Spinal cord (tissue), 10 donors: ENCODE measurements around the gene ULK3. TPM values are rescaled to one million over a fixed set of nuclear protein-coding genes. Genes with fewer than 3 reads are reported as not detected.

Source experiments
- DNase-seq, 6 donors: peaks; one replicate each; pipeline versions ENCODE4 v3.0.0 to v3.0.0-alpha.2; 2013 to 2015; ENCODE audit warnings: low spot score in 6 of 6, low read depth in 4 of 6
- H3K27ac ChIP-seq: one replicate; pipeline ENCODE4 v1.5.1; 2013; ENCODE audit warnings: low read depth, low read length, control low read depth
- H3K27me3 ChIP-seq: one replicate; pipeline ENCODE4 v1.6.1; 2013; ENCODE audit warnings: low read length; ENCODE audit not compliant: control insufficient read depth, insufficient read depth
- H3K36me3 ChIP-seq: one replicate; pipeline ENCODE4 v1.6.1; 2013; ENCODE audit warnings: low read length; ENCODE audit not compliant: control insufficient read depth, insufficient read depth
- H3K4me1 ChIP-seq: one replicate; pipeline ENCODE4 v1.6.1; 2013; ENCODE audit warnings: low read length; ENCODE audit not compliant: control insufficient read depth, insufficient read depth
- H3K4me3 ChIP-seq: one replicate; pipeline ENCODE4 v1.5.1; 2013; ENCODE audit warnings: low read depth, low read length, control low read depth
- H3K9me3 ChIP-seq: one replicate; pipeline ENCODE4 v1.6.1; 2013; ENCODE audit warnings: low read length; ENCODE audit not compliant: control insufficient read depth, insufficient read depth
- WGBS: methylation state at CpG from one replicate; pipeline ENCODE4 v1.1.5; 2013; ENCODE audit warnings: missing lambda C conversion rate; ENCODE audit not compliant: insufficient coverage; 5-methylcytosine and 5-hydroxymethylcytosine counted together
- polyA plus RNA-seq, 2 donors: library from polyadenylated mRNA; unstranded; fragments of 120-200 nt; gene quantifications; one replicate each; pipeline ENCODE4 v1.2.1, GENCODE V29; 2013; ENCODE audit not compliant: insufficient read length in 2 of 2
- total RNA-seq, 2 donors: library from RNA; depleted of rRNA in 1 of 2; stranded (reverse); fragments of 120-200 nt in 1 of 2; fragments of >200 nt in 1 of 2; gene quantifications; one replicate each; pipeline versions ENCODE4 v1.2.3 to v1.2.4, GENCODE V29; 2013 to 2014
- donor health status: healthy.

Gene ULK3
- total and polyA plus RNA-seq, 4 donors = 35.8 to 88.9 (median 58.4) TPM

DNA sequence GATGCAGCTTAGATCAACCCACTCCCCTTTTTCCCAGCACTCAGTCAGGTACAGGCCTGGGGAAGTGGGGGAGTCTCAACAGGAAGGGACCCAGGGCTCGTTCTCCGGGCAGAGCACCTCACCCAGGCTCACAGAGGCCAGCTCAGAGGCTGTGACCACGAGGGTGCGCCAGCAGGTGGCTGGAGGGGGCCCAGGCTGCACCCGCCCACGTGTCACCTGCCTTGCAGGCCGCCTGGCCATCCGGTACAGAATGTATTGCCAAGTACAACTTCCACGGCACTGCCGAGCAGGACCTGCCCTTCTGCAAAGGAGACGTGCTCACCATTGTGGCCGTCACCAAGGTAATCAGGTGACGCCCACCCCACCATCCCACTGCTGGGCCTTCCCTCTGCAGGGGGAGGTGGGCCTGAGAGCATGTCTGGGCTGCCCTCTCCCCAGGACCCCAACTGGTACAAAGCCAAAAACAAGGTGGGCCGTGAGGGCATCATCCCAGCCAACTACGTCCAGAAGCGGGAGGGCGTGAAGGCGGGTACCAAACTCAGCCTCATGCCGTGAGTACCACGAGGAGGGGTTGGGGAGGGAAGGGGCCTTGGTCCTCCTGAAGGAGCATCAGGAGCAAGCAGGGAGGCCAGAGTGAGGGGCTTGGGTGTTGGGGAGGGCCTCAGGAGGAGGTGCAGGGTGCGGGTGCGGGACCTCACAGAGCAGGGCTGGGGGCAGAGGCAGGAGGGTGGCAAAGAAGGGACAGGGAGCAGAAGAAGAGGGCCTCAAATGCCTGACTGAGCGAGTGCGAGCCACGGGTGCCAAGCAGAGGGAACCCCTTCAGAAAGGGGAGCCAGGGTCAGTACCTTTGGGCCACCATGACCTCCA is 44.3 kb downstream of the ULK3 start:
- H3K9me3 ChIP-seq = no peaks in the 10 kb centered on the region
- no peak overlapping the region for H3K4me3 ChIP-seq
- peaks cover 8% of the 10 kb centered on the region for H3K4me1 ChIP-seq
- no peak for DNase-seq
- H3K27ac ChIP-seq = no peak overlapping the region
- peaks cover 72% of the 10 kb centered on the region for H3K36me3 ChIP-seq
- WGBS = 85% methylated on average over 24 of the region's 25 CpGs
- no peaks in the 10 kb centered on the region for H3K27me3 ChIP-seq

DNA sequence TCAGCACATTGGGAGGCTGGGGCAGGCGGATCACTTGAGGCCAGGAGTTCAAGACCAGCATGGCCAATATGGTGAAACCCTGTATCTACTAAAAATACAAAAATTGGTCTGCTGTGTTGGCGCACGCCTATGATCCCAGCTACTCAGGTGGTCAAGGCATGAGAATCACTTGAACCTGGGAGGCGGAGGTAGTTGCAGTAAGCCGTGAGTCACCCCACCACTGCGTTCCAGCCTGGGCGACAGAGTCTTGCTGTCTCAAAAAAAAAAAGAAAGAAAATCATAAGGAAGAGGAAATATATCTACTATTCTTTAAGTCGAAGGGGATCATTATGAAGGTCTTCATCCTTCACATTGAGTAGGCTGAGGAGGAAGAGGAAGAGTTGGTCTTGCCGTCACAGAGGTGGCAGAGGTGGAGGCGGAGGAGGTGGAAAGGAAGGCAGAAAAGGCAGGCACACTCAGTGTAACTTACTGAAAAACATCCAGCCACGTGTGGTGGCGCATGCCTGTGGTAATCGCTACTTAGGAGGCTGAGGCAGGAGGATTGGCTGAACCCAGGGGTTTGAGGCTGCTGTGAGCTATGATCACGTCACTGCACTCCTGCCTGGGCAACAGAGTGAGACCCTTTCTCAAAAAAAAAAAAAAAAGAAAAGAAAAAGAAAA is 46.9 kb downstream of the ULK3 start:
- no peaks in the 10 kb centered on the region for H3K9me3 ChIP-seq
- peaks cover 28% of the 10 kb centered on the region for H3K4me1 ChIP-seq
- WGBS = 96% methylated on average over 5 of the region's 14 CpGs
- no peak overlapping the region for H3K27ac ChIP-seq
- peaks cover 50% of the 10 kb centered on the region for H3K36me3 ChIP-seq
- H3K4me3 ChIP-seq = no peak overlapping the region
- no peak for DNase-seq
- H3K27me3 ChIP-seq = no peaks in the 10 kb centered on the region

DNA sequence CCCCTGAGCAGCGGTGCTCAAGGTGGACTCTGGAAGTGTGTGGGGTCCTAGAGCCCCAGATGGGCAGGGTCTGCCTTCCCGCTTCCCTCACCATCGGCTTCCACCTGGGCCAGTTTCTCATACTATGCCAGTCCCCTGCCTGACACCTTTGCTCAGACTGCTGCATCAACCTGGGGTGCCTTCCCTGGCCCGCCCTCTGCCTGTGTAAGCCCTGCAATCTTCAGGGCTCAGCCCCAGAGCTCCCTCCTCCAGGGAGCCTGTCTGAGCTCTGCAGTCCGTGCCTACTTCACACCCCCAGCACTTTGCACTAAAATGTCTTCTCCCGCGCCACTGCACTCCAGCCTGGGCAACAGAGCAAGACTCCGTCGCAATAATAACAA is 48.0 kb downstream of the ULK3 start:
- no peak for DNase-seq
- Histone ChIP-seq H3K27me3 (no peaks in the 10 kb centered on the region), H3K36me3 (peaks cover 47% of the 10 kb centered on the region), H3K27ac (no peak overlapping the region), H3K9me3 (no peaks in the 10 kb centered on the region), H3K4me1 (peaks cover 35% of the 10 kb centered on the region), H3K4me3 (no peak overlapping the region)
- WGBS = 83% methylated on average over 5 of the region's 9 CpGs

DNA sequence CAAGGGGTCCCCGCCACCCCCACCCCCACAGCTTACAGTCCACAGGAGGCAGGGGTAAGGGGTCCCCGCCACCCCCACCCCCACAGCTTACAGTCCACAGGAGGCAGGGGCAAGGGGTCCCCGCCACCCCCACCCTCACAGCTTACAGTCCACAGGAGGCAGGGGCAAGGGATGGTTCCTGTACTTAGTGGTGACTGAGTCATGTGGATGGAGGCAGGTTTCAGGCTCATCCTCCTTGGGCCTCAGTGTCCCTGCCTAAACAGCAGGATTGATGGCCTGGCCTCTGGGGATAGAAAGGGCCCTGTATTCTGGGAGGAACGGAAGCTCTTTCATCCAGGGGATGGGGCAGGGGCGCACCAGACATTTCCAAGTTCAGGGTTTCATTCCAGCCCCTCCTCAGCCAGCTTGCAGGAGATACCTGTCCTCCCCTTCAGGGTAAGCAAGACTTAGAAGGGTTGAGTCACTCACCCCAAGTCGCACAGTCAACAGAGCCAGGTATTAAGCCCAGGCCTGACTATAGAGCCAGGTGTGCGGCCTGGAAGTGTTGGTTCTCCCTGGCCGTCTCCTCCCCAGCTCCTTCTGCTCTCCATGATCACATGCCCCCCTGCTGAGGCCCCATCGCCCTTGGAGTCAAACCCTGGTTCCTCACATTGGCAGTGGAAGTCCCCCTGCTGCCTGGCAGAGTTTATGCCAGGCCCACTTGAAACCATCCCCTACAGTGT is 48.5 kb downstream of the ULK3 start:
- DNase-seq = no peak
- Histone ChIP-seq H3K27me3 (no peaks in the 10 kb centered on the region), H3K4me1 (peaks cover 36% of the 10 kb centered on the region), H3K27ac (no peak overlapping the region), H3K36me3 (peaks cover 47% of the 10 kb centered on the region), H3K9me3 (no peaks in the 10 kb centered on the region), H3K4me3 (no peak overlapping the region)
- WGBS = 85% methylated on average over 5 of the region's 9 CpGs

DNA sequence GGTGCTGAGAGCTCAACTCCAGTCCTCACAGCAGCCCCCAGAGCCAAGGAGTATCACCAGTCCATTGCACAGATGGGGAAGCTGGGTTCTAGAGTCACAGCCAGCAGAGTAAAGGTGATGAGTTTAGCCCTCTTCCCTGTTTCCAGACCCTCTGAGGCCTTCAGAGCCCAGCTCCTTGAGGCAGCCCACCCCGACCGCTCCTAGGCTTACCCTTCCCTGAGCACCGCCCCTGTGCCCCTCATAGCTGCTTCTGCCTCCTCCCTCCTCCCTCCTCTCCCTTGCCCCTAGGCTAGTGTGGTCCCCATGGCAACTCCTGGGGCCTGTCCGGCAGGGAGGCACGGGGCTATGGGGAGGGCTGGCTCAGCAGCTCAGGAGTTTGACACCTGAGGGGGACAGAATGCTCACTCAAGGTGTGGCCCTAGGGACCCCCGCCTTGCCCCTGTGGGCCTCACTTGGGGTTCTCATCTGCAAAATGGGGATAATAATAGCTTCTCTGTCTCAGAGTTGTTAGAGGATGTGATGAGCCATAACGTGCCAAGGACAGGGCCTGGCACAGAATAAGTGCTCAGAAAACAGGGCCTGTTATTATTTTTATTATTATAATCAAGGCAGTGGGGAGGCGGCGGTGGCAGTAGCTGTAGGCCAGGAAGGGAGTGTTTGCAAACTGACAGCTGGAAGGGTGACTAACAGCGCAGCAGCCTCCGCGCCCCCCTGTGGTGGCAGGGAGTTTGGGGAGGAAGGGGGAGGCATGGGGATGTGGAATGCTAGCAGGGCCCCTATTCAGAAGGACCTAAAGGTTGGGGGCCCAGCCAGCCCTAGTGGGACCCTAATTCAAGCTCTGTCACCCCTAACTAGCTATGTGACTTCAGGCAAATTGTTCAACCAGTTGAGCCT is 49.6 kb downstream of the ULK3 start:
- Histone ChIP-seq H3K27me3 (no peaks in the 10 kb centered on the region), H3K36me3 (peaks cover 44% of the 10 kb centered on the region), H3K4me1 (peaks cover 45% of the 10 kb centered on the region), H3K9me3 (no peaks in the 10 kb centered on the region), H3K4me3 (no peak overlapping the region), H3K27ac (no peak overlapping the region)
- WGBS = 64% methylated on average over 10 of the region's 12 CpGs
- no peak for DNase-seq

DNA sequence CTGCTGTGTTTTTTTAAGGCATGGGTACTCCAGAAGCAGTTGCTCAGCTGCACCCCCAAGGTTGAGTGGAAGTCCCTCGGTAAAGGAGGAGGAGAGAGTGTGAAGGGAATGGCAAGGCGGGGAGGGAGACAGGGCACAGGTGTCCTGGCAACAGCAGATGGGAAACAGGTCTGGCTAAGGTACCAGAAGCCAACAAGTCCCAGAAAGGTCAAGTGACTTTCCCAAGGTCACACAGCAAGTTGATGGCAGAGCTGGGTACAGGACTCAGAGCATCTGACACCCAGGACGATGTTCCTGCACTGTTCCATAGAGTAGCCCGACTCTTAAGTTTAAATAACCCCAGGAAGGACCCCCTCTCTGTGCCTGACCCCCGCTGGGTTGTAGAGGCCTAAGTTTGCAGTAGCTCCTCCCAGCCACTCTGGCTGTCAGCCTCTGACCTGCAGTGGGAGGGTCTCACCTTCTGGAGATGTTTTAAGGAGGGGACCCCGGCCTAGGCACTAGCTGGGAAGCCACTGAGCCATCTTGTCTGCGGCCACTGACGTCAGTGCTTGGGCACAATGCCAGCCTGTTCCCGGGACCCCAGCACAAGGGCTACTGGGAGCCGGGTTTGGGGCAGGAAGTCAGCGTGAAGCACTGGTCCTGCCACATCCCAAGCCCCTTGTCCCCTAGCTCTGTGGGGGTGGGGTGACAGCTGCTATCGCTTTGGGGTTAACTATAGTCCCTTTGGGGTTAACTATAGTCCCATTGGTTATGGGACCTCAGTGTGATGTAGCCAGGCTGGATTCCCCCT is 50.5 kb downstream of the ULK3 start:
- H3K36me3 ChIP-seq = peaks cover 43% of the 10 kb centered on the region
- H3K4me3 ChIP-seq = no peak overlapping the region
- no peaks in the 10 kb centered on the region for H3K9me3 ChIP-seq
- no peaks in the 10 kb centered on the region for H3K27me3 ChIP-seq
- no peak for DNase-seq
- WGBS = 61% methylated on average over 11 of the region's 12 CpGs
- H3K27ac ChIP-seq = no peak overlapping the region
- peaks cover 55% of the 10 kb centered on the region for H3K4me1 ChIP-seq

DNA sequence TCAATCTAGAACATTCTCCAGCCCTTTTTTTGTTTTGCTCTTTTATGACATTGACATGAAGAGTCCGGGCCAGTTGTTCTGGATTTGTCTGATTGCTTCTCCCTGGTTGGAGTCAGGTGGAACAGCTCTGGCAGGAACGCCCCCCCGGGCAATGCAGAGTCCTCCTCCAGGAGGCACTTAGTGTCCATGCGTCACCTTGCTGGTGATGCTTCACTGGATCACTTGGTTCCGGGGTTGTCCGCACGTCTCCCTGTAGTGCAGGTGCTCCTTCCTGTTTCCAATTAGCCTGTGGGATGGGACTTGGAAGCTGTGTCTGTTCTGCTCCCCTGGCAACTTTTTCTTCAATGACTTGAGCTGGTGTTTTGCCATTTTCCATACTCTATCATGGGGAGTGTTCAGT is 51.3 kb downstream of the ULK3 start:
- DNase-seq = no peak
- Histone ChIP-seq H3K4me3 (no peak overlapping the region), H3K9me3 (no peaks in the 10 kb centered on the region), H3K27me3 (no peaks in the 10 kb centered on the region), H3K4me1 (peaks cover 62% of the 10 kb centered on the region), H3K36me3 (peaks cover 44% of the 10 kb centered on the region), H3K27ac (no peak overlapping the region)
- WGBS = 95% methylated on average over 3 of the region's 7 CpGs

DNA sequence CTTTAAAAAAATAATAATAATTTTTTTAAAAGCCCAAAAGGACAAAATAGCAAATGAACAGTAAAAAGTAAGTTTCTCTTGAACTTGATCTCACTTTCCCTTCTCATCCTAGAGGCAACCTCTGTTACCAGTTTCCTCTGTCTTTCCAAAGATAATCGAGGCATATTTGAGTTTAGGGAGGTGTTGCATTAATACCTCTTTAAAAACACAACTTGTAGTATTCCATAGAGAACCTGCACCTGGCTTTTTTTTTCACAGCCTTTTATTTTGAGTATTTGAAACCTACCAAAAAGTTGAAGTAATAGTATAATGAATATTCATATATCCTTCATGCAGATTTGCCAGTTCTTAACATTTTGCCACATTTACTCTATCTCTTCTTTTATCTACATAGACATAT is 51.9 kb downstream of the ULK3 start:
- H3K4me1 ChIP-seq = peaks cover 69% of the 10 kb centered on the region
- no peaks in the 10 kb centered on the region for H3K27me3 ChIP-seq
- no peak overlapping the region for H3K4me3 ChIP-seq
- H3K27ac ChIP-seq = no peak overlapping the region
- no peak for DNase-seq
- H3K36me3 ChIP-seq = peaks cover 45% of the 10 kb centered on the region
- no CpG with 5 or more reads among the region's 1 CpG for WGBS
- H3K9me3 ChIP-seq = no peaks in the 10 kb centered on the region
